Chondrocyte (in vitro differentiated cells): ENCODE measurements around the gene TXK. TPM values are rescaled to one million over a fixed set of nuclear protein-coding genes. Genes with fewer than 3 reads are reported as not detected.

Source experiments
- DNase-seq: peaks from one replicate; pipeline ENCODE4 v3.0.0; 2021; ENCODE audit warnings: mixed read lengths, low spot score
- H3K27ac Mint-ChIP-seq: one replicate; pipeline ENCODE4 v1.8.0; 2021; ENCODE audit warnings: mild to moderate bottlenecking, moderate library complexity, mixed read lengths; ENCODE audit not compliant: unreplicated experiment
- H3K27me3 Mint-ChIP-seq: 2 replicates; pipeline ENCODE4 v1.8.0; 2021; ENCODE audit warnings: low read depth, mixed read lengths
- H3K36me3 Mint-ChIP-seq: 2 replicates; pipeline ENCODE4 v1.8.0; 2021; ENCODE audit warnings: low read depth, mixed read lengths
- H3K4me1 Mint-ChIP-seq: 2 replicates; pipeline ENCODE4 v1.8.0; 2021; ENCODE audit warnings: low read depth, mild to moderate bottlenecking, mixed read lengths
- H3K4me3 Mint-ChIP-seq: one replicate; pipeline ENCODE4 v1.8.0; 2021; ENCODE audit warnings: mild to moderate bottlenecking, moderate library complexity, mixed read lengths; ENCODE audit not compliant: unreplicated experiment
- H3K9me3 Mint-ChIP-seq: 2 replicates; pipeline ENCODE4 v1.8.0; 2021; ENCODE audit warnings: low read depth, mixed read lengths
- total RNA-seq: library from RNA; stranded (reverse); gene quantifications from 3 replicates; pipeline ENCODE4 v1.2.1, GENCODE V29; 2021
- TF ChIP-seq, protein P1 (sequence below): fragments of 200-600 bp; sonication (generic); IDR thresholded peaks from 2 replicates; pipeline ENCODE4 v1.5.0; 2021; ENCODE audit warnings: antibody characterized with exemption, mild to moderate bottlenecking, moderate library complexity

The TXK gene
- total RNA-seq, 1 donor from 2014 or later, result 0.22 TPM

DNA sequence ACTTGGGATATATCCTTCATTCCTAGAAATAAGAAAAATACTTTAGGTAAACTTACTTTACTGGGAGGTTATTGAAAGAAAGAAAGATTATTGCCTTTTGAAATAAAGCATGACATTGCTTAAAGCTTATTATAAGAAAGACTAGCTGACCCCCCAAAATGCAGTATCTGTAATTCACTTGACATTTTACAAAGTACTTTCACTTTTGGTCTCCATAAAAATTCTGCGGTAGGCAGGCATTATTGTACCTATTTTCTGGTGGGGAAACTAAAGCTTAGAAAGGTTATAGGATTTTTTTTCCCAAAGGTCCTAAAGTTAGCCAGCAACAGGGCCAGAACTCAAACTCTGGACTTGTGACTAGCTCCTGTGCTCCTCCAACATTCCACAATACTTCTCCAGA is 29.7 kb upstream of the TXK start:
- Mint-ChIP-seq H3K27me3 (no peaks in the 10 kb centered on the region), H3K36me3 (no peaks in the 10 kb centered on the region), H3K4me1 (peaks cover 17% of the 10 kb centered on the region), H3K27ac (no peak overlapping the region), H3K4me3 (no peak overlapping the region), H3K9me3 (peaks cover 8% of the 10 kb centered on the region)
- no peak for DNase-seq
- TF ChIP-seq, protein P1, sequence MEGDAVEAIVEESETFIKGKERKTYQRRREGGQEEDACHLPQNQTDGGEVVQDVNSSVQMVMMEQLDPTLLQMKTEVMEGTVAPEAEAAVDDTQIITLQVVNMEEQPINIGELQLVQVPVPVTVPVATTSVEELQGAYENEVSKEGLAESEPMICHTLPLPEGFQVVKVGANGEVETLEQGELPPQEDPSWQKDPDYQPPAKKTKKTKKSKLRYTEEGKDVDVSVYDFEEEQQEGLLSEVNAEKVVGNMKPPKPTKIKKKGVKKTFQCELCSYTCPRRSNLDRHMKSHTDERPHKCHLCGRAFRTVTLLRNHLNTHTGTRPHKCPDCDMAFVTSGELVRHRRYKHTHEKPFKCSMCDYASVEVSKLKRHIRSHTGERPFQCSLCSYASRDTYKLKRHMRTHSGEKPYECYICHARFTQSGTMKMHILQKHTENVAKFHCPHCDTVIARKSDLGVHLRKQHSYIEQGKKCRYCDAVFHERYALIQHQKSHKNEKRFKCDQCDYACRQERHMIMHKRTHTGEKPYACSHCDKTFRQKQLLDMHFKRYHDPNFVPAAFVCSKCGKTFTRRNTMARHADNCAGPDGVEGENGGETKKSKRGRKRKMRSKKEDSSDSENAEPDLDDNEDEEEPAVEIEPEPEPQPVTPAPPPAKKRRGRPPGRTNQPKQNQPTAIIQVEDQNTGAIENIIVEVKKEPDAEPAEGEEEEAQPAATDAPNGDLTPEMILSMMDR, result no peak

DNA sequence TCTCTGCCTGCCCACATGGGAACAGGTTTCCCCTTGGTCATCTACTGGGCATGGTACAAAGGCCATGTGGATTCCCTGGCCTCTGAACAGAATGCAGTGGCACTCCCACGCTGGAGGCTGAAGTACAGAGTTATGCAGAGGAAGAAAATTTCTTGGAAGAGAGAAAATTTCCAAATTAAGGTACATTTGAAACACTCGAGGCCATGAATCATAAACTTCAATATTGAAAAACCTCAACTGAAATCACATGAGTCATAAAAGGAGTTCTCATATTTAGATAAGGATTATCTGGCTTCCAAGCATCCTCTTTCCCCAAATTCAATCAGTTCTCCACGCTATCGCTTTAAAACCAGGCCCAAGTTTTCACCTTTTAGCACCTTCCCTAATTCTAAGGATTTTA is 28.1 kb upstream of the TXK start:
- H3K27me3 Mint-ChIP-seq, result no peaks in the 10 kb centered on the region
- H3K9me3 Mint-ChIP-seq, result no peaks in the 10 kb centered on the region
- TF ChIP-seq, protein P1, result no peak
- no peak overlapping the region for H3K4me3 Mint-ChIP-seq
- no peaks in the 10 kb centered on the region for H3K36me3 Mint-ChIP-seq
- peaks cover 17% of the 10 kb centered on the region for H3K4me1 Mint-ChIP-seq
- no peak for DNase-seq
- peak overlapping the region; percentile 89 for H3K27ac Mint-ChIP-seq

DNA sequence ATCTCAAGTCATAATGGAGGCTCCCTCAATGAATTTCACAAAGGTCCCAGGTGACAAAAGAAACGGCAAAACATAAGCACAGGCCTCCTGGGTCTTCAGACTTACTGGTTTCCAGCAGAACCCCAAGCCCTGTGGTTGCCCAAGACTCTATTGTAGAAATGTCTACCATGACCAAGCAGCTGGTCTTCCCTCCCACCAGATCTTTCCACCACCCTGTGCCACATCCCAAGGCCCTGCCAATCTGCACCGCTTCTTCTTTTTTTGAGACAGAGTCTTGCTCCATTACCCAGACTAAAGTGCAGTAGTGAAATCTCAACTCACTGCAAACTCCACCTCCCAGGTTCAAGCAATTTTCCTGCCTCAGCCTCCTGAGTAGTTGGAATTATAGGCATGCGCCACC is 23.2 kb upstream of the TXK start:
- TF ChIP-seq, protein P1, result no peak
- DNase-seq, result no peak
- H3K4me1 Mint-ChIP-seq, result peaks cover 12% of the 10 kb centered on the region
- no peak overlapping the region for H3K4me3 Mint-ChIP-seq
- H3K36me3 Mint-ChIP-seq, result peaks cover 2% of the 10 kb centered on the region
- peaks cover 16% of the 10 kb centered on the region for H3K9me3 Mint-ChIP-seq
- H3K27me3 Mint-ChIP-seq, result no peaks in the 10 kb centered on the region
- H3K27ac Mint-ChIP-seq, result no peak overlapping the region

DNA sequence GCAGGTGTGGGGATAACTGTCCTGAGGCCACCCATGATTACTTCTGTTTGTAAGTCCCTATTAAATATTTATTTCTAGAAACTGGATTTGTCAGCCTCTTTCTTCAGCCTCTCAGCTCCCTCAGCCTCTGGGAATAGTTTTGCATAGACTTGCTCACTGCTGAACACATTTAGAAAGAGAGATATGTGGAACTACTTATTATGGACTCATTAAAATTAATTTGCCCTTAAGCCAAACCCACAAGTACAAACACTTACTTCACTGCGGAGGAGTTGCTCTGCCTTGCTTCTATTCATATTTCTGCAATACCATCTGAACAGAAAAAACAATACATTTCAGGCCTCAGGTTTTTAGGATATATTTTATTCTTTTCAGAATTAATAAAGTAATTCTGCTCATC is 22.4 kb upstream of the TXK start:
- no peak overlapping the region for H3K27ac Mint-ChIP-seq
- DNase-seq, result no peak
- H3K4me3 Mint-ChIP-seq, result no peak overlapping the region
- TF ChIP-seq, protein P1, result no peak
- H3K27me3 Mint-ChIP-seq, result no peaks in the 10 kb centered on the region
- peaks cover 2% of the 10 kb centered on the region for H3K36me3 Mint-ChIP-seq
- H3K4me1 Mint-ChIP-seq, result peaks cover 4% of the 10 kb centered on the region
- peaks cover 16% of the 10 kb centered on the region for H3K9me3 Mint-ChIP-seq

DNA sequence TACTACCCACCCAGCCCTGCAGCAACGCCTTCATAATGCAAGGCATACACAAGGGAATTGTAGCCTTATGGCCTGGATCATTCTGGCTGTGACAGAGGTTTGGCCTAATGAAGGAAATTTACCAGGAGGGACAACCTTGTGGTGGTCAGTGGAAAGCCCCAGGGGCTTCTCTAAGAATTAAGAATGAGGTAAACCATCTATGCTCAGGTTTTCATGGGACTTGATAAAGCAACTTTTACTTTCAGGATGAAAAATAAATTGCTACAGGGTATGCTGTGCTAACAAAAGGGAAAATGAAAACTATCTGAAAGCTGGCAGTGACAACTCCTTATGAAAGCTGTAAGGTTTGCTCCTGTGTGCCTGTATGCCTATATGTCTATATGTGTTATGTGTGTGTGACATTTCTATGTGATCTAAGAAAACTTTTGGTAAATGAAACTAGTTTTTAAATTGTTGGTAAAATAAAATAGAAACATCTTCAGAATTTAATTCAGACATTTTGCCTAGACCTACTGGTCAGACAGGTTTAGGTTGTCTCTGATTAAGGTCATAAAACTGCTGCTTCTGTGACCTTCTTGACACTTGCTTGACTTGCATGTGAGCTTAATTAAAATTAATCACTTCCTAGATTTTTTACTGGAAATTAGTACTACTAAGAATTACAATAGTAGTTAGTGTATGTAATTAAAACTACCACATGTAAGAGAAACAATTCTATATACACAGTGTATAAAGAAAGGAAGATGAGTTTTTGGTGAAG is 19.9 kb upstream of the TXK start:
- TF ChIP-seq, protein P1, result no peak

More for the DNA sequence above, 19.9 kb upstream of the TXK start:
- peaks cover 16% of the 10 kb centered on the region for H3K9me3 Mint-ChIP-seq
- H3K27ac Mint-ChIP-seq, result no peak overlapping the region
- no peak for DNase-seq
- no peak overlapping the region for H3K4me3 Mint-ChIP-seq
- peaks cover 2% of the 10 kb centered on the region for H3K36me3 Mint-ChIP-seq
- no peaks in the 10 kb centered on the region for H3K27me3 Mint-ChIP-seq
- peaks cover 11% of the 10 kb centered on the region for H3K4me1 Mint-ChIP-seq
